ENCODE data around the gene ABCA2. TPM values are rescaled to one million over a fixed set of nuclear protein-coding genes. Genes with fewer than 3 reads are reported as not detected.
A peak's percentile ranks its signal among the peaks of the same experiment; 100 is the strongest.

ABCA2 gene
- total and polyA plus RNA-seq, 12 donors, result 2.9 to 150 (median 31.5) TPM

DNA sequence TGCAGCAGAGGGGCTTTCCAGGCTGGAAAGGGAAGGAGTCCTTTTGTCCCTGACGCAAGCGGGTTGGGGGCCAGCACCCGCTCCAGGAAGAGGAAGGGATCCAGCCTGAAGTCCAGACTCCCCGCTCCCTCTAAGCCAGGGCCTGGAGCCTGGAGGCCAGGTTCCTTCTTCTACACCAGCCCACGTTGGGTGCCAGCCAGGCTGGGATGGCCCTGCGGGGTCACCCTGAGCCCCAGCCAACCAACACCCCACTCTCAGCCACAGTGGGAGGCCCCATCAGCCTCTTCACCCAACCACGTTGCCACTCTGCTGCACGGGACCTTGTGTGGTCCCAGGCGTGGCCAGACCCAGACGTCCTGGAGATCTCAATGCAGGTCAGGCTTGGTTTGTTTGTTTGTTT lies 4.8 kb upstream of the ABCA2 start:
- peak overlapping the region in 1 of 4 donors; percentile 29 for H3K4me3 ChIP-seq

DNA sequence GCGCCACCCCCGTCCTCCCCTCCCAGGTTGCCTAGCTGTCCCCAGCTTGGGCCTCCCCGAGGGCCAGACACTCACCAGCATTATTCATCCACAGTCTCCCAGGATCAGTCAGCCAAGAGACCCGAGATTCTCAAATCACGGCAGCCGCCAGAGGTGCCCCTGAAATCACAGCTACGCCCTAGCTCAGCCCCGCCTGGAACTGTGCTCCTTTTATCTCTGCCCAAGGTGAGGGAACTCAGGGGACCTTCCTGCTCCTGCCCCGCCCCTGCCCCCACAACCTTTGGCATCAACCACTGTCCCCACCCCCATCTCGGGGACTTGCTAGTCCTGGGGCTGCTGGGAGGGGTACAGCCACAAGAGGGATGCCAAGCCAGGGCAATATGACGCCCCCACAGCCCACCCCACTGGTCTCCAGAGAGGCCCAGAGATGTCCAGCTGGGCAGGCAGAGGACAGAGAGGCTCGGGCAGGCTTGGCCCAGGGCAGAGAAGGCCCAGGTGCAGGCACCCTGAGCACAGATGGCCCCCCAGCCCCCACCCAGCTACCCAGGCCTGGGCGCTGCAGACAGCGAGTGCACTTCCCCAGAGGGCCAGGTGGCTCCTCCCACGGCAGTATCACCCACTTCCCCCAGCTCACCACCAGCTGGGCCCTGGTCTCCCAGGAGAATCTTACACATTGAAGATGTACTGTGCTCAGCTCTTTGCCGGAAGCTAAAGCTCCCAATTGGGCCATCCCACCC lies 4.0 kb upstream of the ABCA2 start, which contains the start of gene FUT7:
Gene FUT7 (minus strand): TSS at position 185 of the 737 bp plus-strand sequence. CDS start 97 bp downstream, at position 88.
- no peak within 1 kb of the TSS for H3K4me3 ChIP-seq
- peaks cover 9 to 33% of the 10 kb centered on the region in 2 donors for H3K4me1 ChIP-seq (replicated peaks in 1 of 2)
- H3K36me3 ChIP-seq (replicated peaks in 1 of 2), result no peaks in the 10 kb centered on the region
- no peak for TF ChIP-seq POLR2A (IDR thresholded peaks at IDR 0.05)
- no peak for TF ChIP-seq CTCF (IDR thresholded peaks at IDR 0.05)
- no peaks in the 10 kb centered on the region for H3K9me3 ChIP-seq (replicated peaks in 1 of 3)
- DNase-seq, result no peak
- WGBS, 4 donors, result 27 to 48% (median 31%) methylated on average over 4 to 16 of the region's 16 CpGs
- intact Hi-C loops (cut with DNase I), result loop anchor here (5.0 kb wide), 2 partner anchors 90 to 245 kb away; partner anchors contain the start of gene FBXW5 (in 1 of the 2)
- peak within 1 kb of the TSS in 1 of 5 donors; percentile 61 for H3K27ac ChIP-seq
- no peaks in the 10 kb centered on the region for H3K27me3 ChIP-seq

More for the DNA sequence above, 4.8 kb upstream of the ABCA2 start:
- Histone ChIP-seq H3K9me3 (replicated peaks in 1 of 3) (no peaks in the 10 kb centered on the region), H3K36me3 (replicated peaks in 1 of 2) (no peaks in the 10 kb centered on the region), H3K27ac (peak overlapping the region in 1 of 5 donors; percentile 61), H3K4me1 (replicated peaks in 1 of 2) (peaks cover 9 to 28% of the 10 kb centered on the region in 2 donors), H3K27me3 (no peaks in the 10 kb centered on the region)
- no peak for TF ChIP-seq POLR2A (IDR thresholded peaks at IDR 0.05)
- no peak for TF ChIP-seq CTCF (IDR thresholded peaks at IDR 0.05)
- peak in 6 of 7 donors; percentile 44 to 74 (median 58) for DNase-seq
- 74 to 98% (median 76%) methylated on average over 4 to 10 of the region's 10 CpGs for WGBS, 4 donors
- intact Hi-C loops (cut with DNase I), result loop anchor here (5.0 kb wide), 2 partner anchors 91 to 246 kb away; partner anchors contain the start of gene FBXW5 (in 1 of the 2)

DNA sequence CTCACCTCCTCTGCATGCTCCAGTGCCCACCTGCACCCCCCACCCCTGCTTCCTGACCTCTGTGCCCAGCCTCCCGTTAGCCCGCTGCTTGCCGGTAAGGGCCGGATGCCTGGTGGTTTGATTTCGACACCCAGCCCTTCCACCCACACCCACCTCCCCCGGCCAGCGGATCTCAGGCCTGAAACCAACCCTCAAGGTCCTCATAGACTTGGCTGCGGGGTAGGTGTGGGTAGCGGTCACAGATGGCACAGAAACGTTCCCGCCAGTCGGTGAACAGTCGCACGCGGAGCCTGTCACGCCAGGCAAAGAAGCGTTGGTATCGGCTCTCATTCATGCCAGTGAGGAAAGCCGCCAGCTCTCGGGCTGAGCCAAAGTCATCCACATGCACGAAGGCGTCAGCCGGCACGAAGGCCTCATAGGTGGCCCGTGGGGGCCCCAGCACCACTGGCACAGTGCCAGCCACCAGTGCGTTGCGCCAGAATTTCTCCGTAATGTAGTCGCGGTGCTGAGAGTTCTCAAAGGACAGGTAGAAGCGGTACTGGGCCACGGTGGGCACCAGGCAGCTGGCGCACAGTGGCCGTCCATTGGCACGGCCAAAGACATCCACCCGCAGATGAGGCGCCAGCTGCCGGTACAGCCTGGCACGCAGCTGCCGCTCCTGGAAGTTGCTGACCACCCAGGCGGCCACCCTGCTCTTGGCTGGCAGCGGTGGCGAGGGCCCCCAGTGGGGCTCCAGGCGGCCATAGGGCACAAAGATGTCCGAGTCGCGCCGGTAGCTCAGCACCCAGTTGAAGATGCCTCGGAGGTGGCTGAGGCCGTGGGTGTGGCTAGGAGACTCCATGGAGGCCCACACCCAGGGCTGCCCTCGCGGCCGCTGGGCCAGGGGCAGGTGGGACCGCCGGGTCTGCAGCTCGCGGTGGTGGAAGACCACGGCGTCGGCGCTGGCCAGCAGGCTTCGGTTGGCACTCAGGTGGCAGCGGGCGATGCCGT lies 2.8 kb upstream of the ABCA2 start:
- Histone ChIP-seq H3K9me3 (replicated peaks in 1 of 3) (no peaks in the 10 kb centered on the region), H3K36me3 (replicated peaks in 1 of 2) (no peaks in the 10 kb centered on the region), H3K27ac (no peak overlapping the region), H3K4me3 (no peak overlapping the region), H3K27me3 (no peaks in the 10 kb centered on the region), H3K4me1 (replicated peaks in 1 of 2) (peaks cover 9 to 38% of the 10 kb centered on the region in 2 donors)
- WGBS, 4 donors, result 73 to 81% (median 77%) methylated on average over 33 to 65 of the region's 65 CpGs
- DNase-seq, result no peak
- TF ChIP-seq CTCF (IDR thresholded peaks at IDR 0.05) (no peak), POLR2A (IDR thresholded peaks at IDR 0.05) (no peak)
- intact Hi-C loops (cut with DNase I), result loop anchor here (5.0 kb wide), 2 partner anchors 89 to 244 kb away; partner anchors contain the start of gene FBXW5 (in 1 of the 2)
